Subcutaneous adipose tissue (tissue), 4 donors: ENCODE measurements around the gene DIPK1B. TPM values are rescaled to one million over a fixed set of nuclear protein-coding genes. Genes with fewer than 3 reads are reported as not detected.

ENCODE experiments used
- CTCF ChIP-seq: fragments of 450-650 bp; IDR thresholded peaks from one replicate; pipeline ENCODE4 v1.5.1; 2016; ENCODE audit warnings: low read depth, mild to moderate bottlenecking, control low read depth, antibody characterized with exemption, moderate library complexity
- total RNA-seq, 4 donors: library from RNA; depleted of rRNA; stranded (reverse); fragments of >200 nt; gene quantifications; one replicate each; pipeline ENCODE4 v1.1.0, GENCODE V29; 2016

The DIPK1B gene
- total RNA-seq, 4 donors from 2014 or later, result 1.9 to 7.9 (median 5.6) TPM

GRCh38 chr9:136707849-136708517 lies 4.4 kb upstream of the DIPK1B start:
- no peak for TF ChIP-seq CTCF

DNA sequence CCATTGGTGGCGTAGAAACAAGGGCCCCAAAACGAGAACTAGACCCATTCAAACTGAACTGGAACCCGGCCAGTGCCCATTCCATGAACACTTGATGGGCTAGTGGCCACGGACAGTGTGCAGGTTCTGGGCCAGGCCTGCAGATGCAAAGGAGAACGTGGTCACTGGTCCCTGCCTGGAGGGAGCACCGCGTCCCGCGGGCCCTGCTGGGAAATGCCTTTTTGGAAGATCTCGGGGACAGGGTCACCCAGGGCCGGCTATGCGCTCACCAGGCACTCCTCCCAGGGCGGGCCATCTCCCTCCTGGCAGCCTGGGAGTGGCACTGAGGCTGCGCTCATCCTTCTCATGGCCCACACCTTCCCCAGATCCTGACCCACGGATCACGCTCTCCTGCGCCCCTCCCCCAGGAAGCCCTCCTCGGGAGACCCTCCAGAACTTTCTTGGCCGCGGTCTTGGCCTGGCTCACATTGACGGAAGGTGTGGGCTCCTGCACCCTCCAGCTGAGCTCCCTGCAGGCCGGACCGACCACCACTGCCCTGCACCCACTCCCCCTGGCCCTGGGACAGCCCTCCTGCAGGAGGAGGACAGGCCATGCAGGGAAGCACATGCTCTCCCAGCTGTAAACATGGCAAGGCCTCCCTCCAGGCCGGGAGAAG lies 2.8 kb upstream of the DIPK1B start:
- TF ChIP-seq CTCF, result no peak

DNA sequence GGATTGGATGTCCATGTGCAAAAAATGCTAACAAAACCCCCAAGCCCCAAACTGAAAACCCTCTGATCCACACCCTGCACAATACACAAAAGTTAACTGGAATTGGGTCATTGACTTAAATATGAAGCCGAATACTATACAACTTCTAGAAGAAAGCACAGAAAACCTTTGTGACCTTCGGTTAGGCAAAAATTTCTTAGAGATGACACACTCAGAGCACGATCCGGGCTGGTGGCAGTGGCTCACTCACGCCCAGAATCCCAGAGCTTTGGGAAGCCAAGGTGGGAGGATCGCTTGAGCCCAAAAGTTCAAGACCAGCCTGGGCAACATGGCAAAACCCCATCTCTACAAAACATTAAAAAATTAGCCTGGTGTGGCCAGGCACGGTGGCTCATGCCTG lies 1.8 kb upstream of the DIPK1B start:
- TF ChIP-seq CTCF, result no peak

DNA sequence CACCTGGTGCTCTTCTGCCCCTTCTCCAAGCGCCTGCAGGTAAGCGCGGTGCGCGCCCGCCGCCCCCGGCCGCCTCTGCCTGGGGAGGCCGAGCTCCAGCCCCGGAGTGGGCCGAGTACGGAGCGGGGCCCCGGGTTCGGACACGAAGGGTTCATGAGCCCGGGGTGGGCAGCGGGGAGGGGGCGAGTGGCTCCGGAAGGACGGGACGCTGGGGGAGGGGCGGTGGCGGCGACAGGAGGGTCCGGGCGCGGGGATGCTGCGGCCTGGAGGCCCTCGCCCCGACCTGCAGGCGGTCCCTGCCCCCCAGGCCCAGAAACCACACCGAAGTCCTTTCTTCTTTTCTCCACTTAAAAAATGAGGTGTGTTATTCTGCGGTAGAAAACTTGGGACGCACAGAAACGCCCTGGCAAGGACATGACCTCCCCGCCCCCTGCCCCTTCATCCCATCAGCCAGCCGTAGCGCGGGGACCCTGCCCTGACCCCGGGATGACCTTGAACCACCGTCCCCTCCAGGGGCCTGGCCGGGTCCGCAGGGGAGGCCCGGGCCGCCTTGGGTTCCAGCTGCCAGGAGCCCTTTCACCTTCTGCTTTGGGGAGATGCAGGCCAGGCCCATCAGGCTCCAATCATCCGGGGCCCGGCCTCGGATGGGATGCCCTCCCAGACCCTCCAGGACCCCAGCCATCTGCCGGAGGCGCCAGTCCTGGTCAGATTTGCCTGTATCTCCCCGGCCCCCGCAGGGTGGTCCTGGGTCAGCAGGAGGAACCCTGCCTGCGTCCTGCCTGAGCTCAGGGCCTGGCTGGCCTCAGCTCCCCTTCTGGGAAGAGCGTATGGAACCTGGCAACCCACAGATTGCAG lies 545 bp downstream of the DIPK1B start:
- TF ChIP-seq CTCF, result no peak

DNA sequence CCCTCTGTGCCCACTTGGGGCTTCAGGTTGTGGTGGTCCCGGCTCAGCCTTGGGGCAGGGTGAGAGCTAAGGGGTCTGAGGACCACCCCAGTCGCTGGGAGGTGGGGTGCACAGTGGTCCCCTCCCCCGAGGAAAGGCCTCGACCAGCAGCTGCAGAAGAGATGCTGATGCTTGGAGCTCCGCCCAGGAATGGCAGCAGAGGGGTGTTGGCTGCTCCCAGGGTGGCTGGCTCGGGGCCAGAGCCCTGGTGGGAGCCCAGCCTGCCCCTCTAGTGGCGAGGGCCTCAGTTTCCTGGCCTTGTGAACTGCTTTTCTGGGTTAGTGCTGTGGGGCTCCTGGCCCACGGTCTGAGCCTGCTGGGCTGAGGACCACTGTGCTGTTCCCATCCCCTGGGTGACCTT lies 1.2 kb downstream of the DIPK1B start:
- TF ChIP-seq CTCF, result no peak

GRCh38 chr9:136714096-136714892 lies 1.9 kb downstream of the DIPK1B start:
- no peak for TF ChIP-seq CTCF

- TF ChIP-seq CTCF, result no peak
Observed at GRCh38 chr9:136714893-136715274, 2.5 kb downstream of the DIPK1B start.
